Muscle of leg (tissue), 11 donors: ENCODE data around the gene PELI2. TPM values are rescaled to one million over a fixed set of nuclear protein-coding genes. Genes with fewer than 3 reads are reported as not detected.

ENCODE experiments used
- DNase-seq: peaks from one replicate; pipeline ENCODE4 v3.0.0; 2013
- H3K27ac ChIP-seq: one replicate; pipeline ENCODE4 v1.5.1; 2013; ENCODE audit warnings: mild to moderate bottlenecking, low read length, control low read depth
- H3K27me3 ChIP-seq: one replicate; pipeline ENCODE4 v1.6.1; 2013; ENCODE audit warnings: low read length; ENCODE audit not compliant: control insufficient read depth, insufficient read depth
- H3K36me3 ChIP-seq: one replicate; pipeline ENCODE4 v1.6.1; 2013; ENCODE audit warnings: low read length; ENCODE audit not compliant: control insufficient read depth, insufficient read depth
- H3K4me1 ChIP-seq: one replicate; pipeline ENCODE4 v1.6.1; 2013; ENCODE audit warnings: low read length; ENCODE audit not compliant: control insufficient read depth, insufficient read depth
- H3K4me3 ChIP-seq: one replicate; pipeline ENCODE4 v1.5.1; 2013; ENCODE audit warnings: low read length, control low read depth
- H3K9me3 ChIP-seq: replicated peaks from 2 replicates; pipeline ENCODE4 v1.6.1; 2013; ENCODE audit warnings: low read depth, low read length; ENCODE audit not compliant: control insufficient read depth
- WGBS: methylation state at CpG from one replicate; pipeline ENCODE4 v1.1.5; 2013; ENCODE audit warnings: missing lambda C conversion rate; ENCODE audit not compliant: insufficient coverage; 5-methylcytosine and 5-hydroxymethylcytosine counted together
- polyA plus RNA-seq, 8 donors: library from polyadenylated mRNA; unstranded; fragments of 120-200 nt; gene quantifications; one replicate each; pipeline versions ENCODE4 v1.2.1 to v1.2.3, GENCODE V29; 2013; ENCODE audit warnings: inconsistent platforms in 1 of 8, low replicate concordance in 1 of 8; ENCODE audit not compliant: insufficient read length in 8 of 8, insufficient read depth in 1 of 8
- total RNA-seq: library from RNA; stranded (reverse); fragments of 120-200 nt; gene quantifications from one replicate; pipeline ENCODE4 v1.2.4, GENCODE V29; 2013

PELI2 gene
- total and polyA plus RNA-seq, 9 donors: 3.5 to 7.6 (median 4.5) TPM

DNA sequence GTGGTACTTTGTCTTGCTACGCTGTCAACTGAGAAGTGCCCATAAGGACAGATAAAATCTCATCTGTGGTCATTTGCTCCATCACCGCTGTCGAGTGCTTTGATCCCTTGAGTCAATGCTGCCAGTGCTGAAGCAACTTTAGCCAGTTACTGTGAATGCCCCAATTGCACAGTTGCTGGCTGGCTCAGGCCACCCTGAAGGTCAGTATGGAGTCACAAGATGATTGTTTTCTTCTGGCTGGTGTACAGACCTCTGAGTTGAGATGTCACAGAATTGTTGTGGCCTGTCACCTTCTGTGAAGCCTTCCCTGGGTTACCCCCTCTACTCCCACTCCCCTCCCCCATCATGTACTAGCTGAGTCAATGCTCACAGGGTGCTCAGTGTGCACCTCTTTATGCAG, 92.9 kb downstream of the PELI2 start:
- WGBS: 60% methylated on average over 2 of the region's 3 CpGs
- no peaks in the 10 kb centered on the region for H3K36me3 ChIP-seq
- H3K27me3 ChIP-seq: no peaks in the 10 kb centered on the region
- H3K27ac ChIP-seq: no peak overlapping the region
- no peak overlapping the region for H3K4me3 ChIP-seq
- no peaks in the 10 kb centered on the region for H3K4me1 ChIP-seq
- DNase-seq: no peak
- no peaks in the 10 kb centered on the region for H3K9me3 ChIP-seq

DNA sequence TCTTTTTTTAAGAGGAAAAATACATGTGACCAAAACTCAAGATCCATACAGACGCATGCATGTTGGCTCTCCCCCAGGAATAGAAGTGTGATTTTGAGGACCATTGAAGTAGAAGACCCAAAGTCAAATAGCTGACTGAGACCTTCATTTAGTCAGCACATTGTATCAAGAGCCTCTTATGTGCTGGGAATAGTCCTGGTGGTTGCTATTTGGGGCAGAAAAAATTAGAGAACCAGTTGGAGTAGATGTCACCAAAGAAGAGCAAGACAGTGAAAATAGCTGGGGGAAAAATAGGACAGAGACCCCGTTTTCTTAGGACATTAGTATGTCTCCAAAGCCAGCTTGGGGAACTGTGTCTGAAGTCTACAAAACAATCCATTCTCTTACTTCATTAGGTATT, 93.6 kb downstream of the PELI2 start:
- Histone ChIP-seq H3K27me3 (no peaks in the 10 kb centered on the region), H3K36me3 (no peaks in the 10 kb centered on the region), H3K4me3 (no peak overlapping the region), H3K4me1 (peaks cover 2% of the 10 kb centered on the region), H3K27ac (no peak overlapping the region), H3K9me3 (no peaks in the 10 kb centered on the region)
- DNase-seq: no peak
- no CpG with 5 or more reads among the region's 2 CpGs for WGBS

DNA sequence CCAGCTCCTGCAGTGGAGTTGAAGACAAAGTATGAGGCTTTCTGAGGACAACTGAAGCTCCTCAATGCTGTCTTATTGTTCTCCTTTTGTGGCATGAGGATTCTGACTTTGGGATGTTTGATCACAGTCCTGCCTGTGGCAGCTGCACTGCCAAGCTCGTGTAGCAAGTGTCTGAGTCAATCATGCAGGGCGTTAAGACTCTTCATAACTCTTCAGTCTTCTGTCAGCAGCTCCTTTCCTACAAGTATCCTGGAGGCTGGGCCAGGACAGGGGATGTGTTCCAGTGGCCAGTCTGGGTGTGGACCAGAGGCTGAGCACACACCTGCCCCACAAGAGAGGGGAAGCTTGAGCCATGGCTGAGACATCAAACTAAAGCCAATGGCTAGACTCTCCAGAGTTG, 94.3 kb downstream of the PELI2 start:
- Histone ChIP-seq H3K4me1 (peaks cover 7% of the 10 kb centered on the region), H3K9me3 (no peaks in the 10 kb centered on the region), H3K4me3 (no peak overlapping the region), H3K27ac (no peak overlapping the region), H3K36me3 (no peaks in the 10 kb centered on the region), H3K27me3 (no peaks in the 10 kb centered on the region)
- no peak for DNase-seq
- WGBS: no CpG with 5 or more reads among the region's 2 CpGs

DNA sequence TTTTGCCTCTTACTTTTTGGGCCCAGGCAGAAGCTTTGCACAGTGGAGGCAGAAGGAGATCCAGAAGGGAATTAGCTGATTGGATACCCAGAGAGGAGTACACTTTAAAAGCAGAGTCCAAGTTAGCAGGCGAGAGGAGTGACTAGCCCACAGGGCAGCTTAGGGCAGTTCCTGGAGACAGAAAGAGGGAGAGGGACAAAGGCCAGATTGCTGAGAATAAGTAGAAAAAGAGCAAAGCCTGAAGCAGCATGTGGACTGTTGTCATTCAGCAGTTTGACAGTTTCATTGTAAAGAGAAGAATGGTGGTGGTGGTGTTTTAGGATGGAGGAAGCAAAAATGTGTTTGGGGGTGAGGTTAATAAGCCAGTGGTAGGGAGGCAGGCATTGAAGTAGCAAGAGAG, 95.1 kb downstream of the PELI2 start:
- Histone ChIP-seq H3K4me1 (peaks cover 7% of the 10 kb centered on the region), H3K4me3 (no peak overlapping the region), H3K27ac (no peak overlapping the region), H3K27me3 (no peaks in the 10 kb centered on the region), H3K36me3 (no peaks in the 10 kb centered on the region), H3K9me3 (no peaks in the 10 kb centered on the region)
- WGBS: 94% methylated on average over 1 of the region's 1 CpG
- DNase-seq: no peak

DNA sequence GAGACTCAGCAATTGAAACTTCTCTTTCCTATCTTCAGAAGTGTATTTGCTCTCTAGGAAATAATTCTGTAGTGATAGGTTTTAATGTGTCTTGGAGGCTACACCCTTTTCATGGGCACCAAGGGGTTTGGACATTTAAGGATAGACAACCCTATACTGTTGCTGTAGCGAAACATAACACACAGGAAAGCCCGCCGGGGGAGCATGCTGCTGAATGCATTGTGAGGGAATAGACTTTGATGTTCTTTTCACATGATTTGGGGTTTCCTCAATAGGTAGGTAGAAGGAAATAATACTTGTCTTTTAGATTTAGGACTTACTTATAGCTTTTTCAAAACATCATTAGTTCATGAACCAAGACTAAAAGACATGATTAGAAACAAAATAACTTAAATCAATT, 97.0 kb downstream of the PELI2 start:
- WGBS: no CpG with 5 or more reads among the region's 3 CpGs
- H3K4me1 ChIP-seq: peaks cover 9% of the 10 kb centered on the region

DNA sequence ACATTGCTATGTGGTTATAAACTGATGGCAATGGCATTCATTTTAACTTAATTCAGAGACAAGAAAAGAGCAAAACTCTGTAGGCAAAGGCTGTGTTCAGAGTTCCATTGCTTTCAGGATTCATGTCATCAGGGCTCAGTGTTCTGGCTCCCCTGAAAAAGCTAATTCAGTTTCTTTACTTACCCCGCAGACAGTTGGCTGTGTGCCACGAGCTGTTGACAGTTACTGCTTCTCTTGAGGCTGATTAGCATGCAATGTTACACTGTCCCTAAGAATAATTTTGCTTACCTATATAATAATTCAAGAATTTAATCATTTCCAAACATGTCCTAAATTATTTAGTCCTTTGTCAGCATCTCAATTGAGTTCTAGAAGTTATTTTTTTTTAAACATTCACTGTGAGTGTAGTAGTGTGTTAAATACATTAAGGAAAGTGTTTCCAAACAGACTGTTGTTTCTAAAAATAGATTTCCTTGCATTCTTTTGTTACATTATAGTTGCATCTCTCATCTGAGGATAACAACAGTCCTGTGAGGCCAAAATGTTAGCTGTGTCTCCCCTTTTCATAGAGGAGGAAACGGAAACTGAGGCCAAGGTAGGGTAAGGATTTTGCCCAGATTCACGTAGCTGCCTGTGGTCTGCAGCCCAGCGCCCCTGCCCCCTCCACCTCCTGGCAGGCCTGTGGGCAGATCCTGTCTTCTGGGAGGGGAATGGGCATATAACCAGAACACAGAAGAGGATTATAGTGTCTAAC, 98.6 kb downstream of the PELI2 start:
- no peaks in the 10 kb centered on the region for H3K9me3 ChIP-seq
- peaks cover 19% of the 10 kb centered on the region for H3K4me1 ChIP-seq
- peak; percentile 75 for DNase-seq
- no peak overlapping the region for H3K4me3 ChIP-seq
- WGBS: 0% methylated on average over 1 of the region's 5 CpGs
- no peaks in the 10 kb centered on the region for H3K36me3 ChIP-seq
- peak overlapping the region; percentile 82 for H3K27ac ChIP-seq
- no peaks in the 10 kb centered on the region for H3K27me3 ChIP-seq

More for the DNA sequence above, 97.0 kb downstream of the PELI2 start:
- Histone ChIP-seq H3K9me3 (no peaks in the 10 kb centered on the region), H3K36me3 (no peaks in the 10 kb centered on the region), H3K27ac (no peak overlapping the region), H3K4me3 (no peak overlapping the region), H3K27me3 (no peaks in the 10 kb centered on the region)
- DNase-seq: no peak

DNA sequence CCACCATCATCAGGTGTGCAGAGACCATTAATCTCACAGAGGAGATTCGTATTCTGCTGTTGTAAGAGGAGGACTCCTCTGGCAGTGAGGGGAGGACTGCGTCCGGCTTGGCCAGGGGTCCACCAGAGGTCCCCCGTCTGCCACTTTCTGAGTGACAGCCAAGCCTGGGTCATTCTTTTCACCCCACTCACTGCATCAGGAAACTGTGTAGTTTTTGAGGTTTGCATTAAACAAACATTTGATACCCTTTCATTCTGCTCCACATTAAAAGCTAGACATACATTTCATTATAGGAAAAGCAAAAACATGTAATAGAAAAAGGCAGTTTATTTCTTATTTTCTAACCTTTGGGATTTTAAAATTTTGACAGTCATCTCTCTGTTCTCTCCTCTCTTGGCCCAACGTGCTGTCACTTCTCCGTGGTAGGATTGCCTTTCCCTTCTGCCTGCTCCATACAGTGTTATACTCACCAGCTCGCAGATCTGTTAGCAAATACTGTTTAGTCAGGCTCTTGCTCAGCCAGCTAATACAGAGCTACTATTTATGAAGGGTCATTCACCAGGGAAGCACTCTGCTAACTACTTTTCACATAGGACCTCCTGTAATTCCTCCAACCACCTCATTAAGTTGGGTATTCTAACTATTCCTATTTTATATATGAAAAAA, 99.3 kb downstream of the PELI2 start:
- H3K27ac ChIP-seq: peak overlapping the region; percentile 82
- no peak overlapping the region for H3K4me3 ChIP-seq
- no peaks in the 10 kb centered on the region for H3K9me3 ChIP-seq
- peaks cover 19% of the 10 kb centered on the region for H3K4me1 ChIP-seq
- no peaks in the 10 kb centered on the region for H3K36me3 ChIP-seq
- H3K27me3 ChIP-seq: no peaks in the 10 kb centered on the region
- 10% methylated on average over 2 of the region's 7 CpGs for WGBS
- no peak for DNase-seq

DNA sequence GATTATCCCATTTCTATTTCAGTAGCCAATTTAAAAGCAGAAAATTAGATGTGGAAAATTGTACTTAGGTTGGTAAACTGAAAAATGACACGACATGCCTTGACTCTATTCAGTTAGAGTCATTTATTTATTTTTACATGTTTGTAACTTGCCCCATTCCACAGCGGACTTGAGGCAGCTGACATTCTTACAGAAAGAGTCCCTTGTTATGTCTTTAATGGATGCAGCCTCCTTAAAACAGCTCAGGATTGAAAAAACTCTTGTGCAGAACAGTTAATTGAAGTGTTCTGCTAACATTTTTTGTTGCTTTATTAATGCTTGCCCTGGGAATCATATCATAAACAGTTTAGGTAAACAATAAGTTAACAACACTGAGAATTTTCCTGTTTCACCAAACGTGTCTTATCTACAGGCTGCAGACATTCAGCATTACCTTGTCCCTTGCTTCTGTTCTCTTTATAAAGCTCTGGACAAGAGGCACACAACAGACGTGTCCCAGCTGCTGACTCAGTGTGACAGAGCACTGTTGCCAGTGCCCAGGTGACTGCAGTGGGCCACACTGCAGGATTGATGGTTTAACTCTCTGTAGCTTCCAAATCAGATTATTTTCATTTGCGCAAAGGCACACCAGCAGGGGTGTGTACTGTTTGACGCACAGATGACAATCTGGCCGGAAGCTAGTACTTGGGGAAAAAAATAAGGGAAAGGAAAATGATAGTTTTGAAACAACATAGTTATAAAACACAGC, 101.6 kb downstream of the PELI2 start:
- WGBS: 32% methylated on average over 2 of the region's 7 CpGs
- H3K36me3 ChIP-seq: no peaks in the 10 kb centered on the region
- H3K4me3 ChIP-seq: no peak overlapping the region
- no peaks in the 10 kb centered on the region for H3K27me3 ChIP-seq
- H3K27ac ChIP-seq: no peak overlapping the region
- no peak for DNase-seq
- H3K9me3 ChIP-seq: no peaks in the 10 kb centered on the region
- peaks cover 19% of the 10 kb centered on the region for H3K4me1 ChIP-seq

DNA sequence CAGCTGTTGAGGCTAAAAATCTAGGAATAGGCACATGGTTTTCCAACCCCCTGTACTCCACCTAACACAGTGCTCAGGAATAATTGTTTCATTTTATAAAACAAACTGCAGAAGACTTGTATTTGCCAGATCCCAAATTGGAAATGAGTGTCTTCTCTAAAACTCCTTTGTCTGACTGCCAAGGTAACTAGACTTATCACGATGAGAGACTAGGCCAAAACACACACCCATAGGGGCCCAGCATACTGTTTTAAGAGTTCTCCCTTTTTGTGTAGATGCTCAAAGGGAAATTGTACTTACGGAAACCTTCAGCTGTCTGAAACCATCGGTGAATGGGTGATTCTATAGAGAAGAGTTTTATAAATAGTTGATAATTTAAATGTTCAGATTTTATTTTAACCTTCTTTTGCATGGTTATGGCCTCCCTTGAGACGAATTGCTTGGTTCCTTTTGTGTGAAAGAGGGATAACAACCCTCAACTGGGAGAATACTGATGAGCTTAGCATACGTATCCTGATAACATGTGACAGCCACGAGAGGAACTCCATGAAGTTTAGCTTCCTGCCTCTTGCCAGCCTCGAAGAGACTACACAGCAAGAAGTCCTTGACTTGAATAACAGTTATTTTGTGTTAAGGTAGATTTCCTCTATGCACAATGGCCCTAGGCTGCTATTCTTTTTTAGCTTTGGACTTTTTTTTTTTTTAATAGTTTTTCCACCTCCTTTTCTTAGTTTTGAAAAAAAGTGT, 103.3 kb downstream of the PELI2 start:
- H3K4me1 ChIP-seq: peaks cover 19% of the 10 kb centered on the region
- no peaks in the 10 kb centered on the region for H3K36me3 ChIP-seq
- H3K27me3 ChIP-seq: no peaks in the 10 kb centered on the region
- peak; percentile 55 for DNase-seq
- no peaks in the 10 kb centered on the region for H3K9me3 ChIP-seq
- no peak overlapping the region for H3K27ac ChIP-seq
- no CpG with 5 or more reads among the region's 7 CpGs for WGBS
- H3K4me3 ChIP-seq: no peak overlapping the region

DNA sequence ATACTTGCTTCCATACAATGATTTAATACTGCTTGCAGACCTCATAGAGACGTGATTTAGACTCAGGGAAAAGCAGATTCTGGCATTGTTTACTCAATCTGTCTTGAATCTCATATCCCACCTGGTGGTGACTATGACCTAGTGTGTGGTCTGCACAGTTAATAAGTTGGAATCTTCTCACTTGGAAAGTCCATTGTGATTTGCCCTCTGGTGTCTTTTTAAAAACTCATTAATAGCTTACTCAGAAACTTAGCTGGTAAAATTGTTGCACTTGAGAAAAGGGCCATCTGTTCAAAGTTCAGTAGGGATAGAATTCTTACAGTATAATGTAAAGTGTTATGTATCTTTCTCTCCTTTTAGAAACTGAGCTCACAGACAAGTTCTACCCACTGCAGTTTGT, 106.0 kb downstream of the PELI2 start:
- H3K4me1 ChIP-seq: peaks cover 12% of the 10 kb centered on the region
- no CpG with 5 or more reads among the region's 1 CpG for WGBS
- no peak overlapping the region for H3K27ac ChIP-seq
- no peaks in the 10 kb centered on the region for H3K27me3 ChIP-seq
- H3K36me3 ChIP-seq: no peaks in the 10 kb centered on the region
- no peak overlapping the region for H3K4me3 ChIP-seq
- no peaks in the 10 kb centered on the region for H3K9me3 ChIP-seq
- no peak for DNase-seq
